IMR-90 (cell line): Measurements from ENCODE around the gene ZDHHC14. TPM values are rescaled to one million over a fixed set of nuclear protein-coding genes. Genes with fewer than 3 reads are reported as not detected.

ENCODE experiments used
- ATAC-seq: fragments of 200-7000 bp; cut with Tn5 transposase; 2 replicates; pipeline ENCODE4 v1.9.1; 2020; ENCODE audit warnings: low read depth, mild to moderate bottlenecking, moderate library complexity
- BruUV-seq: library from RNA; stranded (reverse); fragments of 400-500 nt; replicated peaks from 2 replicates; lab custom pipeline; 2021; lab: Mats Ljungman, UMichigan
- CTCF ChIA-PET: fragments of 300-600 bp; formaldehyde crosslinking; extraction: SDS; loops from one replicate; lab custom pipeline; 2021; ENCODE audit warnings: antibody characterized with exemption; lab: Yijun Ruan, JAX
- POLR2A ChIA-PET: fragments of 300-600 bp; sonication (Branson Sonifier 250); formaldehyde crosslinking; loops from one replicate; lab custom pipeline; 2022; ENCODE audit warnings: antibody characterized with exemption; ENCODE audit not compliant: unreplicated experiment; lab: Charles Lee
- DNase-seq: peaks from one replicate; pipeline ENCODE4 v3.0.0; 2013
- H2AFZ ChIP-seq: replicated peaks from 2 replicates; pipeline ENCODE3; 2013; ENCODE audit warnings: low read length, mild to moderate bottlenecking; ENCODE audit not compliant: poor library complexity
- H2AK5ac ChIP-seq: 2 replicates; pipeline ENCODE4 v1.6.1; 2013; ENCODE audit warnings: low read depth, low read length, inconsistent platforms
- H2AK9ac ChIP-seq: replicated peaks from 2 replicates; pipeline ENCODE3; 2013; ENCODE audit warnings: mild to moderate bottlenecking, low read depth, low read length, moderate library complexity; ENCODE audit not compliant: poor library complexity
- H2BK120ac ChIP-seq: 2 replicates; pipeline ENCODE4 v1.6.1; 2013; ENCODE audit warnings: low read depth, low read length, inconsistent platforms
- H2BK15ac ChIP-seq: 3 replicates; pipeline ENCODE4 v1.6.1; 2013; ENCODE audit warnings: low read depth, low read length, inconsistent platforms
- H2BK20ac ChIP-seq: 2 replicates; pipeline ENCODE4 v1.6.1; 2013; ENCODE audit warnings: low read depth, mild to moderate bottlenecking, inconsistent platforms, low read length, moderate library complexity
- H2BK5ac ChIP-seq: 2 replicates; pipeline ENCODE4 v1.6.1; 2013; ENCODE audit warnings: mild to moderate bottlenecking, low read depth, low read length, inconsistent platforms; ENCODE audit not compliant: poor library complexity, severe bottlenecking
- H3K14ac ChIP-seq: replicated peaks from 2 replicates; pipeline ENCODE4 v1.6.1; 2013; ENCODE audit warnings: low read depth, low read length, inconsistent platforms
- H3K18ac ChIP-seq: 2 replicates; pipeline ENCODE4 v1.6.1; 2013; ENCODE audit warnings: low read depth, low read length, control low read depth
- H3K23ac ChIP-seq: 2 replicates; pipeline ENCODE4 v1.6.1; 2013; ENCODE audit warnings: low read depth, low read length, inconsistent platforms
- H3K27ac ChIP-seq: 2 replicates; pipeline ENCODE4 v1.5.1; 2013; ENCODE audit warnings: mild to moderate bottlenecking, control low read depth, low read length; ENCODE audit not compliant: insufficient read depth
- H3K27me3 ChIP-seq: 2 replicates; pipeline ENCODE4 v1.6.1; 2013; ENCODE audit warnings: low read length; ENCODE audit not compliant: control insufficient read depth, insufficient read depth
- H3K36me3 ChIP-seq: 2 replicates; pipeline ENCODE4 v1.6.1; 2013; ENCODE audit warnings: low read length, mixed read lengths; ENCODE audit not compliant: control insufficient read depth, insufficient read depth
- H3K4ac ChIP-seq: 2 replicates; pipeline ENCODE4 v1.6.1; 2013; ENCODE audit warnings: low read depth, low read length, inconsistent platforms
- H3K4me1 ChIP-seq: 2 replicates; pipeline ENCODE4 v1.6.1; 2013; ENCODE audit warnings: low read length, mixed read lengths; ENCODE audit not compliant: control insufficient read depth, insufficient read depth
- H3K4me2 ChIP-seq: 2 replicates; pipeline ENCODE4 v1.6.1; 2013; ENCODE audit warnings: low read depth, mild to moderate bottlenecking, control low read depth, low read length, moderate library complexity
- H3K4me3 ChIP-seq: 2 replicates; pipeline ENCODE4 v1.5.1; 2013; ENCODE audit warnings: low read depth, mild to moderate bottlenecking, control low read depth, low read length, moderate library complexity; ENCODE audit not compliant: insufficient read depth
- H3K56ac ChIP-seq: 2 replicates; pipeline ENCODE4 v1.6.1; 2013; ENCODE audit warnings: low read length, inconsistent platforms; ENCODE audit not compliant: insufficient read depth; ENCODE audit errors: extremely low read depth
- H3K79me1 ChIP-seq, 2 experiments: 2 replicates each; pipeline ENCODE4 v1.6.1; 2013; ENCODE audit warnings: low read length in 2 of 2, inconsistent platforms in 1 of 2, low read depth in 1 of 2
- H3K9ac ChIP-seq: 2 replicates; pipeline ENCODE4 v1.6.1; 2013; ENCODE audit warnings: low read depth, low read length, control low read depth
- H3K9me1 ChIP-seq: 2 replicates; pipeline ENCODE4 v1.6.1; 2013; ENCODE audit warnings: low read length, inconsistent platforms; ENCODE audit not compliant: insufficient read depth
- H3K9me3 ChIP-seq: 2 replicates; pipeline ENCODE4 v1.6.1; 2013; ENCODE audit warnings: low read length; ENCODE audit not compliant: control insufficient read depth, insufficient read depth
- H4K20me1 ChIP-seq: 2 replicates; pipeline ENCODE4 v1.6.1; 2013; ENCODE audit warnings: low read length, inconsistent platforms; ENCODE audit not compliant: insufficient read depth
- H4K5ac ChIP-seq: 2 replicates; pipeline ENCODE4 v1.6.1; 2013; ENCODE audit warnings: mild to moderate bottlenecking, low read depth, low read length, control low read depth
- H4K8ac ChIP-seq, 2 experiments: 2 replicates each; pipeline ENCODE4 v1.6.1; 2013; ENCODE audit warnings: low read depth in 2 of 2, low read length in 2 of 2, control low read depth in 1 of 2, inconsistent platforms in 1 of 2
- H4K91ac ChIP-seq: 2 replicates; pipeline ENCODE4 v1.6.1; 2013; ENCODE audit warnings: low read depth, low read length, inconsistent platforms; ENCODE audit not compliant: insufficient read depth
- BHLHE40 ChIP-seq: fragments of 150-350 bp; IDR thresholded peaks from 2 replicates; pipeline ENCODE4 v1.6.1; 2016; ENCODE audit warnings: mild to moderate bottlenecking, low read depth, low read length
- CEBPB ChIP-seq: IDR thresholded peaks from 2 replicates; pipeline ENCODE4 v1.6.1; 2012; ENCODE audit warnings: low read depth, low read length, improper control_type of control experiment
- CHD1 ChIP-seq: IDR thresholded peaks from 2 replicates; pipeline ENCODE4 v1.6.1; 2012; ENCODE audit warnings: low read depth, low read length, improper control_type of control experiment
- FOS ChIP-seq: fragments of 150-350 bp; IDR thresholded peaks from 2 replicates; pipeline ENCODE4 v1.6.1; 2016; ENCODE audit warnings: low read depth, low read length
- MAFK ChIP-seq: IDR thresholded peaks from 2 replicates; pipeline ENCODE4 v1.6.1; 2012; ENCODE audit warnings: low read depth, low read length, improper control_type of control experiment
- MAZ ChIP-seq: IDR thresholded peaks from 2 replicates; pipeline ENCODE4 v1.6.1; 2012; ENCODE audit warnings: low read depth, mild to moderate bottlenecking, low read length, improper control_type of control experiment, moderate library complexity, borderline replicate concordance
- MXI1 ChIP-seq: IDR thresholded peaks from 2 replicates; pipeline ENCODE4 v1.6.1; 2012; ENCODE audit warnings: low read depth, mild to moderate bottlenecking, low read length, moderate library complexity, borderline replicate concordance
- NFE2L2 ChIP-seq: fragments of 150-350 bp; IDR thresholded peaks from 2 replicates; pipeline ENCODE4 v1.6.1; 2016; ENCODE audit warnings: low read depth, mild to moderate bottlenecking, low read length
- POLR2A ChIP-seq: IDR thresholded peaks from 2 replicates; pipeline ENCODE4 v1.6.1; 2012; ENCODE audit warnings: mild to moderate bottlenecking, low read depth, low read length
- RAD21 ChIP-seq: IDR thresholded peaks from 2 replicates; pipeline ENCODE4 v1.6.1; 2012; ENCODE audit warnings: low read length, improper control_type of control experiment
- RCOR1 ChIP-seq: IDR thresholded peaks from 2 replicates; pipeline ENCODE4 v1.6.1; 2012; ENCODE audit warnings: mild to moderate bottlenecking, low read length, improper control_type of control experiment; ENCODE audit not compliant: insufficient replicate concordance
- RFX5 ChIP-seq: IDR thresholded peaks from 2 replicates; pipeline ENCODE4 v1.8.0; 2012; ENCODE audit warnings: low read depth, mild to moderate bottlenecking, low read length, moderate library complexity
- SMC3 ChIP-seq: fragments of 150-350 bp; IDR thresholded peaks from 2 replicates; pipeline ENCODE4 v1.6.1; 2016; ENCODE audit warnings: low read depth, mild to moderate bottlenecking, antibody characterized with exemption, low read length, moderate library complexity
- WGBS, 2 experiments: methylation state at CpG; one replicate each; pipeline versions ENCODE4 v1.1.5 to v1.1.7; 2013; ENCODE audit warnings: missing lambda C conversion rate in 2 of 2; ENCODE audit not compliant: insufficient read length in 1 of 2; ENCODE audit errors: extremely low coverage in 2 of 2; 5-methylcytosine and 5-hydroxymethylcytosine counted together
- dilution Hi-C: fragments of 300-500 bp; cut with HindIII; formaldehyde crosslinking; loops from one replicate; pipeline ENCODE4 v1.14.3; 2018; ENCODE audit warnings: low sequenced_read_pairs; ENCODE audit not compliant: unreplicated experiment
- in situ Hi-C: fragments of 300-500 bp; cut with MboI; formaldehyde crosslinking; loops from 3 replicates; pipeline ENCODE4 v1.14.3; 2019; ENCODE audit warnings: low sequenced_read_pairs, inconsistent platforms, mixed read lengths
- intact Hi-C: fragments of 100-400 bp; cut with micrococcal nuclease; formaldehyde crosslinking; loops from 2 replicates; pipeline ENCODE4 v1.10.0; 2022
- polyA plus RNA-seq, 3 experiments: library from polyadenylated mRNA; depleted of rRNA; stranded (reverse); fragments of >200 nt; gene quantifications; 2 replicates each; pipeline ENCODE4 v1.2.3, GENCODE V29; 2012; ENCODE audit warnings: low replicate concordance in 1 of 3
- total RNA-seq: library from RNA; depleted of rRNA; stranded (reverse); fragments of >200 nt; gene quantifications from 2 replicates; pipeline ENCODE4 v1.2.3, GENCODE V29; 2012
- TF ChIP-seq, protein P1 (sequence below): fragments of 150-350 bp; IDR thresholded peaks from 2 replicates; pipeline ENCODE4 v1.6.1; 2017; ENCODE audit warnings: mild to moderate bottlenecking, antibody characterized with exemption, low read length, low read depth
- TF ChIP-seq, protein P2 (sequence below): conservative IDR thresholded peaks from 2 replicates; pipeline ENCODE4 v1.5.1; 2012; ENCODE audit warnings: mild to moderate bottlenecking, low read depth, low read length, improper control_type of control experiment
- TF ChIP-seq, protein P3 (sequence below): fragments of 150-350 bp; IDR thresholded peaks from 2 replicates; pipeline ENCODE4 v1.6.1; 2016; ENCODE audit warnings: low read depth, mild to moderate bottlenecking, low read length, moderate library complexity, borderline replicate concordance

The ZDHHC14 gene
- total and polyA plus RNA-seq, 2 of the 4 experiments (the other 2 are of a cell fraction) = 0.90 to 2.0 TPM

DNA sequence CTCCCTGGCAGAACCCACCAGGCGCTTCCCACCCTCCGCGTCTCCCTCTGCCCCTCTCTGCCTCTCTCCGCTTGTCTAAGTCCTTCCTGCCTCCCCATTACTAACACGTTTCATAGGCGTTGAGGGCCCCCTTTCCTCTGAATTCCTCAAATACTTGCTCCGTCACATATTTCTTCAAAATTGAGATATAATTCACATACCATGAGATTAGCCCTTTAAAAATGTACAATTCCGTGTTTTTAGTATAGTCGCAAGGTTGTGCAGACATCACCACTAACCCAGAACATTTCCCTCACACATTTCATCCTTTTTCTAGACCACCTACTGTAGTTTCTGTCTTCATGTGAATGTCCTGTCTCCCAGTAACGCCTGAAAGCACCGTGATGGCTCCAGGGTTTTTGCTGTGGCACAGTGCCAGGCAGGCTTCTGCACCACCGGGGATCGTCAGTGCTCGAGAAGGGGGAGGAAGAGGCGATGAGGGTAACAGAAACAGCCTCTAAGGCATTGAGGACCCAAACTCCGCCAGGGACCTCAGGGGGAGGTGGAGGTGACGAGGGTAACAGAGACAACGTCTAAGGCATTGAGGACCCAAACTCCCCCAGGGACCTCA is 300.2 kb downstream of the ZDHHC14 start:
- no peak overlapping the region for H3K18ac ChIP-seq
- no peak overlapping the region for H2BK15ac ChIP-seq
- ATAC-seq = no peak
- H3K4me2 ChIP-seq = no peak overlapping the region
- no peak overlapping the region for H3K4ac ChIP-seq
- DNase-seq = no peak
- H3K4me3 ChIP-seq = no peak overlapping the region
- H2AK9ac ChIP-seq = no peak overlapping the region
- no peak overlapping the region for H2BK20ac ChIP-seq
- H2AFZ ChIP-seq = no peak overlapping the region
- H3K14ac ChIP-seq = no peak overlapping the region
- no peak overlapping the region for H3K9ac ChIP-seq
- ChIA-PET CTCF (no interaction called here), POLR2A (no interaction called here)
- H4K20me1 ChIP-seq = no peaks in the 10 kb centered on the region
- H3K27me3 ChIP-seq = peaks cover 21% of the 10 kb centered on the region; the same call in 1 of the 2 replicates
- intact Hi-C loops = no loop called here
- BruUV-seq = no TSS peak
- H4K5ac ChIP-seq = no peak overlapping the region
- no peak overlapping the region; a peak in 1 of 4 replicates for H4K8ac ChIP-seq
- in situ Hi-C loops = no loop called here
- H3K9me3 ChIP-seq = no peaks in the 10 kb centered on the region; the same call in 1 of the 2 replicates
- H3K36me3 ChIP-seq = no peaks in the 10 kb centered on the region
- no peak overlapping the region for H2AK5ac ChIP-seq
- no peak overlapping the region for H3K56ac ChIP-seq
- H3K4me1 ChIP-seq = peaks cover 2% of the 10 kb centered on the region; the same call in 1 of the 2 replicates
- H2BK120ac ChIP-seq = no peak overlapping the region
- H4K91ac ChIP-seq = no peak overlapping the region
- TF ChIP-seq CEBPB = no peak
- no peak for TF ChIP-seq MAFK
- no peak for TF ChIP-seq CHD1
- no peak for TF ChIP-seq RCOR1
- TF ChIP-seq MAZ = no peak
- TF ChIP-seq MXI1 = no peak
- TF ChIP-seq, protein P1, sequence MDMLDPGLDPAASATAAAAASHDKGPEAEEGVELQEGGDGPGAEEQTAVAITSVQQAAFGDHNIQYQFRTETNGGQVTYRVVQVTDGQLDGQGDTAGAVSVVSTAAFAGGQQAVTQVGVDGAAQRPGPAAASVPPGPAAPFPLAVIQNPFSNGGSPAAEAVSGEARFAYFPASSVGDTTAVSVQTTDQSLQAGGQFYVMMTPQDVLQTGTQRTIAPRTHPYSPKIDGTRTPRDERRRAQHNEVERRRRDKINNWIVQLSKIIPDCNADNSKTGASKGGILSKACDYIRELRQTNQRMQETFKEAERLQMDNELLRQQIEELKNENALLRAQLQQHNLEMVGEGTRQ = no peak
- TF ChIP-seq FOS = no peak
- TF ChIP-seq RAD21 = no peak
- TF ChIP-seq, protein P2, sequence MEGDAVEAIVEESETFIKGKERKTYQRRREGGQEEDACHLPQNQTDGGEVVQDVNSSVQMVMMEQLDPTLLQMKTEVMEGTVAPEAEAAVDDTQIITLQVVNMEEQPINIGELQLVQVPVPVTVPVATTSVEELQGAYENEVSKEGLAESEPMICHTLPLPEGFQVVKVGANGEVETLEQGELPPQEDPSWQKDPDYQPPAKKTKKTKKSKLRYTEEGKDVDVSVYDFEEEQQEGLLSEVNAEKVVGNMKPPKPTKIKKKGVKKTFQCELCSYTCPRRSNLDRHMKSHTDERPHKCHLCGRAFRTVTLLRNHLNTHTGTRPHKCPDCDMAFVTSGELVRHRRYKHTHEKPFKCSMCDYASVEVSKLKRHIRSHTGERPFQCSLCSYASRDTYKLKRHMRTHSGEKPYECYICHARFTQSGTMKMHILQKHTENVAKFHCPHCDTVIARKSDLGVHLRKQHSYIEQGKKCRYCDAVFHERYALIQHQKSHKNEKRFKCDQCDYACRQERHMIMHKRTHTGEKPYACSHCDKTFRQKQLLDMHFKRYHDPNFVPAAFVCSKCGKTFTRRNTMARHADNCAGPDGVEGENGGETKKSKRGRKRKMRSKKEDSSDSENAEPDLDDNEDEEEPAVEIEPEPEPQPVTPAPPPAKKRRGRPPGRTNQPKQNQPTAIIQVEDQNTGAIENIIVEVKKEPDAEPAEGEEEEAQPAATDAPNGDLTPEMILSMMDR = no peak
- no peak for TF ChIP-seq SMC3
- no peak for TF ChIP-seq NFE2L2
- TF ChIP-seq, protein P3, sequence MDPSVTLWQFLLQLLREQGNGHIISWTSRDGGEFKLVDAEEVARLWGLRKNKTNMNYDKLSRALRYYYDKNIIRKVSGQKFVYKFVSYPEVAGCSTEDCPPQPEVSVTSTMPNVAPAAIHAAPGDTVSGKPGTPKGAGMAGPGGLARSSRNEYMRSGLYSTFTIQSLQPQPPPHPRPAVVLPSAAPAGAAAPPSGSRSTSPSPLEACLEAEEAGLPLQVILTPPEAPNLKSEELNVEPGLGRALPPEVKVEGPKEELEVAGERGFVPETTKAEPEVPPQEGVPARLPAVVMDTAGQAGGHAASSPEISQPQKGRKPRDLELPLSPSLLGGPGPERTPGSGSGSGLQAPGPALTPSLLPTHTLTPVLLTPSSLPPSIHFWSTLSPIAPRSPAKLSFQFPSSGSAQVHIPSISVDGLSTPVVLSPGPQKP = no peak
- TF ChIP-seq RFX5 = no peak
- TF ChIP-seq BHLHE40 = no peak
- TF ChIP-seq POLR2A = no peak
- no peaks in the 10 kb centered on the region for H3K79me1 ChIP-seq
- H2BK5ac ChIP-seq = no peak overlapping the region
- dilution Hi-C loops = no loop called here
- H3K27ac ChIP-seq = no peak overlapping the region
- H3K23ac ChIP-seq = no peak overlapping the region
- WGBS, 2 experiments = 58% methylated on average over 5 of the region's 18 CpGs; no CpG with 5 or more reads in 1 of the 2 experiments
- no peaks in the 10 kb centered on the region; the same call in 1 of the 2 replicates for H3K9me1 ChIP-seq
